Body of pancreas (tissue), 4 donors: ENCODE data around the gene MEG3.

ENCODE experiments used
- CTCF ChIP-seq, 7 experiments: fragments of 450-650 bp in 4 of 7; fragments of 200-600 bp in 3 of 7; sonication (generic) in 3 of 7; IDR thresholded peaks; one replicate each; pipeline ENCODE4 v1.5.1; 2016 to 2019; ENCODE audit warnings: antibody characterized with exemption in 7 of 7
- POLR2A ChIP-seq, 3 donors: fragments of 450-650 bp; IDR thresholded peaks; one replicate each; pipeline ENCODE4 v1.6.1; 2016; ENCODE audit warnings: antibody characterized with exemption in 3 of 3, mild to moderate bottlenecking in 2 of 3

GRCh38 chr14:100842799-100843198 is 16.9 kb downstream of the MEG3 start:
- no peak for TF ChIP-seq CTCF (IDR thresholded peaks at IDR 0.05)
- TF ChIP-seq POLR2A (IDR thresholded peaks at IDR 0.05), result no peak
